K562 (cell line): ENCODE data around the gene XPNPEP3. TPM values are rescaled to one million over a fixed set of nuclear protein-coding genes. Genes with fewer than 3 reads are reported as not detected.
A peak's percentile ranks its signal among the peaks of the same experiment; 100 is the strongest.

ENCODE experiments used
- ATAC-seq: fragments of 200-7000 bp; cut with Tn5 transposase; 3 replicates; pipeline ENCODE4 v1.9.1; 2020; ENCODE audit warnings: moderate library complexity
- BruUV-seq: library from RNA; stranded (reverse); fragments of 400-500 nt; replicated peaks from 2 replicates; lab custom pipeline; 2021; lab: Mats Ljungman, UMichigan
- CTCF ChIA-PET: fragments of 300-600 bp; formaldehyde crosslinking; extraction: SDS; loops from one replicate; lab custom pipeline; 2021; ENCODE audit warnings: low intra/inter-chr PET ratio; lab: Yijun Ruan, JAX
- POLR2A ChIA-PET: fragments of 300-600, 350-650 bp; sonication (Branson Sonifier 250); formaldehyde crosslinking; extraction: SDS; loops from one replicate; lab custom pipeline; 2021; ENCODE audit warnings: antibody characterized with exemption, inconsistent platforms; lab: Yijun Ruan, JAX
- DNase-seq, 4 experiments: peaks; one replicate each; pipeline versions ENCODE4 v3.0.0 to v3.0.0-alpha.2; 2011 to 2018; ENCODE audit warnings: low spot score in 3 of 4, mixed read lengths in 3 of 4; ENCODE audit errors: extremely low read depth in 1 of 4
- FAIRE-seq: peaks from 2 replicates; lab custom pipeline; 2011; peaks lifted over from hg19 to GRCh38; lab: Jason Lieb, UNC
- H2AFZ ChIP-seq: 2 replicates; pipeline ENCODE4 v1.6.0; 2011; ENCODE audit warnings: low read depth, low read length, control low read depth, inconsistent platforms
- H3K27ac ChIP-seq: fragments of 200-600 bp; 3 replicates; pipeline ENCODE4 v1.8.0; 2011; ENCODE audit warnings: low read depth, mild to moderate bottlenecking, control low read depth, inconsistent platforms, low read length, moderate library complexity, mixed read lengths; ENCODE audit errors: extremely low read depth
- H3K27me3 ChIP-seq, 2 experiments: fragments of 300-600 bp in 1 of 2; 2 replicates in 1 of 2; 3 replicates in 1 of 2; pipeline versions ENCODE4 v1.6.0 to v1.8.0; 2011; ENCODE audit warnings: inconsistent platforms in 2 of 2, low read length in 2 of 2, mild to moderate bottlenecking in 1 of 2, mixed read lengths in 1 of 2, moderate library complexity in 1 of 2; ENCODE audit not compliant: control insufficient read depth in 2 of 2, insufficient read depth in 2 of 2
- H3K36me3 ChIP-seq: fragments of 300-600 bp; 3 replicates; pipeline ENCODE4 v1.8.0; 2011; ENCODE audit warnings: mild to moderate bottlenecking, low read length, inconsistent platforms; ENCODE audit not compliant: control insufficient read depth, insufficient read depth
- H3K4me1 ChIP-seq, 2 experiments: fragments of 200-600 bp in 1 of 2; replicated peaks in 1 of 2; 2 replicates in 1 of 2; 3 replicates in 1 of 2; pipeline versions ENCODE4 v1.5.1 to v1.8.0; 2011; ENCODE audit warnings: inconsistent platforms in 2 of 2, low read length in 2 of 2, mild to moderate bottlenecking in 1 of 2, mixed read lengths in 1 of 2, moderate library complexity in 1 of 2; ENCODE audit not compliant: control insufficient read depth in 2 of 2, insufficient read depth in 2 of 2
- H3K4me2 ChIP-seq: 2 replicates; pipeline ENCODE4 v1.6.1; 2011; ENCODE audit warnings: low read length, control low read depth, inconsistent platforms, mixed read lengths; ENCODE audit not compliant: insufficient read depth
- H3K4me3 ChIP-seq: fragments of 200-600 bp; sonication (generic), shearing (Covaris generic); 2 replicates; pipeline ENCODE4 v1.5.1; 2016; ENCODE audit warnings: control low read depth, inconsistent platforms
- H3K79me2 ChIP-seq: fragments of 200-600 bp; 3 replicates; pipeline ENCODE4 v1.8.0; 2011; ENCODE audit warnings: low read length, inconsistent platforms; ENCODE audit not compliant: control insufficient read depth, insufficient read depth
- H3K9ac ChIP-seq, 2 experiments: 2 replicates each; pipeline versions ENCODE4 v1.6.0 to v1.6.1; 2011; ENCODE audit warnings: low read depth in 2 of 2, low read length in 2 of 2, control low read depth in 1 of 2, inconsistent platforms in 1 of 2, mild to moderate bottlenecking in 1 of 2, mixed read lengths in 1 of 2; ENCODE audit not compliant: insufficient read depth in 1 of 2
- H3K9me1 ChIP-seq: one replicate; pipeline ENCODE4 v1.6.0; 2011; ENCODE audit warnings: inconsistent platforms, mild to moderate bottlenecking, low read length, moderate library complexity; ENCODE audit not compliant: control insufficient read depth, insufficient read depth
- H3K9me3 ChIP-seq: replicated peaks from 2 replicates; pipeline ENCODE4 v1.5.1; 2011; ENCODE audit warnings: low read depth, low read length, inconsistent platforms; ENCODE audit not compliant: control insufficient read depth, insufficient read depth
- H4K20me1 ChIP-seq: replicated peaks from 2 replicates; pipeline ENCODE4 v1.6.1; 2011; ENCODE audit warnings: low read length, inconsistent platforms, mixed read lengths; ENCODE audit not compliant: control insufficient read depth, insufficient read depth
- CEBPG ChIP-seq, 3 experiments: fragments of 200-800 bp in 1 of 3; sonication (Bioruptor generic) in 1 of 3; sonication (generic) in 1 of 3; formaldehyde crosslinking in 1 of 3; IDR thresholded peaks in 2 of 3; conservative IDR thresholded peaks in 1 of 3; 2 replicates each; pipeline versions ENCODE4 v1.6.1 to v1.8.0; 2016 to 2022; ENCODE audit warnings: missing compliant biosample characterization in 2 of 3, missing genetic modification characterization in 2 of 3, mild to moderate bottlenecking in 1 of 3, missing genetic modification reagents in 1 of 3
- E2F6 ChIP-seq, 2 experiments: IDR thresholded peaks; 2 replicates each; pipeline ENCODE4 v1.6.1; 2011; ENCODE audit warnings: borderline replicate concordance in 1 of 2, control low read depth in 1 of 2, low read depth in 1 of 2, low read length in 1 of 2, mild to moderate bottlenecking in 1 of 2, mixed read lengths in 1 of 2, moderate library complexity in 1 of 2; ENCODE audit not compliant: insufficient read depth in 1 of 2, insufficient read length in 1 of 2, poor library complexity in 1 of 2, severe bottlenecking in 1 of 2; ENCODE audit errors: extremely low read depth in 1 of 2
- ERF ChIP-seq: fragments of 450-650 bp; formaldehyde crosslinking; IDR thresholded peaks from 2 replicates; pipeline ENCODE4 v1.4.0; 2020; ENCODE audit warnings: mild to moderate bottlenecking, mixed read lengths
- GTF2B ChIP-seq: IDR thresholded peaks from 2 replicates; pipeline ENCODE4 v1.6.1; 2011; ENCODE audit not compliant: insufficient read length; ENCODE audit errors: extremely low read depth
- KDM1A ChIP-seq, 2 experiments: fragments of 450-650 bp; IDR thresholded peaks; 2 replicates each; pipeline ENCODE4 v1.6.1; 2016; ENCODE audit warnings: mild to moderate bottlenecking in 2 of 2
- MAFG ChIP-seq: fragments of 450-650 bp; conservative IDR thresholded peaks from 2 replicates; pipeline ENCODE4 v1.6.1; 2016; ENCODE audit warnings: missing genetic modification characterization, missing compliant biosample characterization
- MAFK ChIP-seq: IDR thresholded peaks from 2 replicates; pipeline ENCODE4 v1.6.1; 2011; ENCODE audit warnings: low read length, improper control_type of control experiment
- NRF1 ChIP-seq, 2 experiments: fragments of 450-650 bp; IDR thresholded peaks in 1 of 2; conservative IDR thresholded peaks in 1 of 2; 2 replicates each; pipeline ENCODE4 v1.6.1; 2014; ENCODE audit warnings: mild to moderate bottlenecking in 2 of 2
- PCBP2 ChIP-seq: fragments of 200-400 bp; formaldehyde crosslinking; IDR thresholded peaks from 2 replicates; pipeline ENCODE4 v1.6.1; 2018; ENCODE audit warnings: low read length, low read depth, mild to moderate bottlenecking, moderate library complexity; ENCODE audit not compliant: poor library complexity, severe bottlenecking
- PHF20 ChIP-seq: fragments of 450-650 bp; IDR thresholded peaks from 2 replicates; pipeline ENCODE4 v1.6.1; 2018; ENCODE audit not compliant: partially characterized antibody
- POLR2H ChIP-seq: IDR thresholded peaks from 2 replicates; pipeline ENCODE4 v1.6.1; 2016; ENCODE audit warnings: missing genetic modification characterization, low read depth, mild to moderate bottlenecking, control low read depth, missing compliant biosample characterization, moderate library complexity
- RCOR1 ChIP-seq, 2 experiments: IDR thresholded peaks; 2 replicates each; pipeline ENCODE4 v1.6.1; 2012; ENCODE audit warnings: low read depth in 2 of 2, low read length in 2 of 2, borderline replicate concordance in 1 of 2, improper control_type of control experiment in 1 of 2
- SRSF1 ChIP-seq: fragments of 200-400 bp; formaldehyde crosslinking; IDR thresholded peaks from 2 replicates; pipeline ENCODE4 v1.6.1; 2017; ENCODE audit warnings: mild to moderate bottlenecking, low read depth, low read length, moderate library complexity
- USF1 ChIP-seq: sonication (generic); formaldehyde crosslinking; IDR thresholded peaks from 2 replicates; pipeline ENCODE4 v1.9.0; 2022; ENCODE audit warnings: mild to moderate bottlenecking, missing genetic modification reagents
- WGBS: fragments of 100-300 bp; shearing (Covaris generic); methylation state at CpG from one replicate; pipeline ENCODE4 v1.1.6; 2016; ENCODE audit warnings: low coverage, mixed read lengths; ENCODE audit not compliant: insufficient coverage; ENCODE audit errors: missing lambda C conversion rate; 5-methylcytosine and 5-hydroxymethylcytosine counted together
- in situ Hi-C: fragments of 300-500 bp; cut with MboI; formaldehyde crosslinking; loops from 4 replicates; pipeline ENCODE4 v1.15.0; 2018; ENCODE audit warnings: inconsistent platforms, mixed read lengths
- intact Hi-C: fragments of 100-400 bp; cut with micrococcal nuclease; formaldehyde crosslinking; loops from 2 replicates; pipeline ENCODE4 v1.14.2; 2022
- polyA plus RNA-seq, 8 experiments: library from polyadenylated mRNA; depleted of rRNA in 4 of 8; stranded (reverse) in 5 of 8; unstranded in 3 of 8; fragments of >200 nt; fragmentation: Nextera tagmentation in 2 of 8; fragmentation: Illumina TruSeq in 1 of 8; extraction: Ambion mirVana in 2 of 8; extraction: Trizol in 1 of 8; gene quantifications; 2 replicates each; pipeline versions ENCODE4 v1.2.1 to v1.2.3, GENCODE V29; 2011 to 2014; ENCODE audit warnings: inconsistent platforms in 1 of 8, missing spikeins in 1 of 8
- total RNA-seq, 7 experiments: library from RNA; depleted of rRNA in 6 of 7; stranded (reverse); fragments of >200 nt in 6 of 7; fragmentation: Illumina TruSeq in 2 of 7; extraction: Trizol in 2 of 7; gene quantifications; 2 replicates each; pipeline versions ENCODE4 v1.2.1 to v1.2.3, GENCODE V29; 2011 to 2021; ENCODE audit warnings: low replicate concordance in 1 of 7
- TF ChIP-seq, protein P1 (sequence below): fragments of 250-450 bp; sonication (Bioruptor Pico); IDR thresholded peaks from 2 replicates; pipeline ENCODE4 v1.9.0; 2021; ENCODE audit warnings: mild to moderate bottlenecking, inconsistent platforms

XPNPEP3 gene
- total and polyA plus RNA-seq, 9 of the 15 experiments (the other 6 are each of a cell fraction or from before 2014, with no cell fraction given), result 9.1 to 22.6 (median 15.6) TPM

DNA sequence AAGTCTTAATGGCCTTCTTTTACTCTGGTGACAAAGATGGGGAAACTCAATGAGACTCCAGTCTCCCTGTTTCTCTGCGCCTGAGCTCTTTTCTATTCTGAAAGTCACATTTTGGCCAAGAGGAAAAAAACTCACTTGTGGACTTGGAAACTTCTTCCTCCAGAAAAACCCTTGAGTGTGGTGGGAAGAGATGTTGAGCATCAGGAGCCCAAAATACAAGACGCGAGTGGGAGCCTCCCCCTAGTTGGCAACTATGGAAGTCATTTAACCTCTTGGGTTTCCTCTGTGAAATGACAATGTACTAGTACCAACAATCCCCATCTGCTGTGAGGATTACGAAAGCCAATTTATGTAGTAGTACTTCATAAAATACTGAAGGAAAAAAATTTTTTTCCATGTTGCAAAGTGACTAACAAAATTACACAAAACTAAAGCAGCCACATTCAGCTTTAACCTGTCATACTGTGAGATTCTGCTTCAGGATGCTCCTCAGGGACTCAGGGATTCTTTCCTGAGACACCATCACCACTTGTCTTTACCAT lies 37.3 kb upstream of the XPNPEP3 start:
- 13% methylated on average over 4 of the region's 4 CpGs for WGBS
- FAIRE-seq (no peak), ATAC-seq (no peak), DNase-seq (no peak)
- peak overlapping the region; percentile 96 for H3K4me3 ChIP-seq
- in situ Hi-C loops, result no loop called here
- H3K9me1 ChIP-seq, result no peaks in the 10 kb centered on the region
- peak overlapping the region; percentile 66 to 83 for H3K9ac ChIP-seq
- H3K9me3 ChIP-seq, result no peaks in the 10 kb centered on the region
- peak overlapping the region; percentile 74 for H3K4me2 ChIP-seq
- no peaks in the 10 kb centered on the region for H3K27me3 ChIP-seq
- H4K20me1 ChIP-seq, result no peaks in the 10 kb centered on the region
- peak overlapping the region; percentile 92 for H2AFZ ChIP-seq
- H3K79me2 ChIP-seq, result peaks cover 49% of the 10 kb centered on the region
- POLR2A ChIA-PET, result interaction anchor here (0.6 kb wide), 1 partner anchor 132 kb away, joined by 3 read pairs; no protein-coding TSS in a partner anchor
- intact Hi-C loops, result loop anchor here (5.0 kb wide), 1 partner anchor 38 kb away; the partner anchor contains the start of genes ST13 and XPNPEP3
- H3K4me1 ChIP-seq, result peaks cover 7 to 17% of the 10 kb centered on the region in 2 experiments; a peak in 4 of 5 replicates
- TSS peak; percentile 73 for BruUV-seq
- H3K27ac ChIP-seq, result peak overlapping the region; percentile 69
- peaks cover 19% of the 10 kb centered on the region for H3K36me3 ChIP-seq
- CTCF ChIA-PET, result no interaction called here
- no peak for TF ChIP-seq E2F6 (IDR thresholded peaks at IDR 0.05; ENCODE audit: borderline replicate concordance in 1 of 2, extremely low read depth in 1 of 2, insufficient read depth in 1 of 2, insufficient read length in 1 of 2, low read depth in 1 of 2, low read length in 1 of 2, poor library complexity in 1 of 2, severe bottlenecking in 1 of 2)
- no peak for TF ChIP-seq PHF20
- TF ChIP-seq, protein P1, sequence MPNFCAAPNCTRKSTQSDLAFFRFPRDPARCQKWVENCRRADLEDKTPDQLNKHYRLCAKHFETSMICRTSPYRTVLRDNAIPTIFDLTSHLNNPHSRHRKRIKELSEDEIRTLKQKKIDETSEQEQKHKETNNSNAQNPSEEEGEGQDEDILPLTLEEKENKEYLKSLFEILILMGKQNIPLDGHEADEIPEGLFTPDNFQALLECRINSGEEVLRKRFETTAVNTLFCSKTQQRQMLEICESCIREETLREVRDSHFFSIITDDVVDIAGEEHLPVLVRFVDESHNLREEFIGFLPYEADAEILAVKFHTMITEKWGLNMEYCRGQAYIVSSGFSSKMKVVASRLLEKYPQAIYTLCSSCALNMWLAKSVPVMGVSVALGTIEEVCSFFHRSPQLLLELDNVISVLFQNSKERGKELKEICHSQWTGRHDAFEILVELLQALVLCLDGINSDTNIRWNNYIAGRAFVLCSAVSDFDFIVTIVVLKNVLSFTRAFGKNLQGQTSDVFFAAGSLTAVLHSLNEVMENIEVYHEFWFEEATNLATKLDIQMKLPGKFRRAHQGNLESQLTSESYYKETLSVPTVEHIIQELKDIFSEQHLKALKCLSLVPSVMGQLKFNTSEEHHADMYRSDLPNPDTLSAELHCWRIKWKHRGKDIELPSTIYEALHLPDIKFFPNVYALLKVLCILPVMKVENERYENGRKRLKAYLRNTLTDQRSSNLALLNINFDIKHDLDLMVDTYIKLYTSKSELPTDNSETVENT (CRISPR knock-in tag), result no peak
- no peak for TF ChIP-seq SRSF1
- no peak for TF ChIP-seq USF1 (CRISPR knock-in tag)
- no peak for TF ChIP-seq RCOR1 (IDR thresholded peaks at IDR 0.05; ENCODE audit: borderline replicate concordance in 1 of 2, low read depth in 2 of 2, low read length in 2 of 2)
- TF ChIP-seq MAFK, result no peak
- no peak for TF ChIP-seq GTF2B
- no peak for TF ChIP-seq ERF (CRISPR knock-in tag)
- peak in 1 of 2 experiments; percentile 14; a peak in 1 of 4 replicates for TF ChIP-seq NRF1 (conservative IDR thresholded peaks at IDR 0.05 in 1 of 2, IDR thresholded peaks at IDR 0.05 in 1 of 2)
- no peak for TF ChIP-seq MAFG (tag)
- TF ChIP-seq CEBPG (CRISPR knock-in tag; IDR thresholded peaks at IDR 0.05), result peak; percentile 11; the same call in 1 of the 2 replicates
- no peak for TF ChIP-seq CEBPG (tag; conservative IDR thresholded peaks at IDR 0.05 in 1 of 2, IDR thresholded peaks at IDR 0.05 in 1 of 2)
- no peak for TF ChIP-seq KDM1A (IDR thresholded peaks at IDR 0.05)
- 0 out of 2 replicates have a peak, but pooled peaks have one; percentile 18 for TF ChIP-seq POLR2H (tag)
- TF ChIP-seq PCBP2, result no peak
